Measurements from ENCODE around the gene LRMDA.

DNA sequence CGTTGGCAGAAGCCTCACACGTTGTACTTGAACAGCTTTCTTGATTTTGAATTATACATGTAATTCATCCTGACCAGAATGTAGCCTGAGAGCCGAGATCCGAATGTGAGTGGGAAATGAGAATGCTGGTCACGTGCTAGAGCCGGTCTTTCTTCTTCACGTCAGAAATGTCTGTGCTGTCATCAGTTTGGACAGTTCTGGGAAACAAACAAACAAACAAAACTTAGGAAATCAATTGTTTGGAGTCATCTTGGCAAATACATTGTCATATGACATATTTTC, 729.8 kb downstream of the LRMDA start:
- TF ChIP-seq, protein P1, sequence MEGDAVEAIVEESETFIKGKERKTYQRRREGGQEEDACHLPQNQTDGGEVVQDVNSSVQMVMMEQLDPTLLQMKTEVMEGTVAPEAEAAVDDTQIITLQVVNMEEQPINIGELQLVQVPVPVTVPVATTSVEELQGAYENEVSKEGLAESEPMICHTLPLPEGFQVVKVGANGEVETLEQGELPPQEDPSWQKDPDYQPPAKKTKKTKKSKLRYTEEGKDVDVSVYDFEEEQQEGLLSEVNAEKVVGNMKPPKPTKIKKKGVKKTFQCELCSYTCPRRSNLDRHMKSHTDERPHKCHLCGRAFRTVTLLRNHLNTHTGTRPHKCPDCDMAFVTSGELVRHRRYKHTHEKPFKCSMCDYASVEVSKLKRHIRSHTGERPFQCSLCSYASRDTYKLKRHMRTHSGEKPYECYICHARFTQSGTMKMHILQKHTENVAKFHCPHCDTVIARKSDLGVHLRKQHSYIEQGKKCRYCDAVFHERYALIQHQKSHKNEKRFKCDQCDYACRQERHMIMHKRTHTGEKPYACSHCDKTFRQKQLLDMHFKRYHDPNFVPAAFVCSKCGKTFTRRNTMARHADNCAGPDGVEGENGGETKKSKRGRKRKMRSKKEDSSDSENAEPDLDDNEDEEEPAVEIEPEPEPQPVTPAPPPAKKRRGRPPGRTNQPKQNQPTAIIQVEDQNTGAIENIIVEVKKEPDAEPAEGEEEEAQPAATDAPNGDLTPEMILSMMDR (IDR thresholded peaks at IDR 0.05) = no peak
- TF ChIP-seq SMC3 (IDR thresholded peaks at IDR 0.05) (no peak), POLR2A (IDR thresholded peaks at IDR 0.05; ENCODE audit: low read length) (no peak)

Measured in A549 (cell line).